Smooth muscle cell (in vitro differentiated cells): Measurements from ENCODE around the gene KRT1. TPM values are rescaled to one million over a fixed set of nuclear protein-coding genes. Genes with fewer than 3 reads are reported as not detected.

Experiments
- DNase-seq: peaks from one replicate; lab custom pipeline; 2025; ENCODE audit not compliant: unreplicated experiment; lab: John Stamatoyannopoulos, UW
- H2AFZ ChIP-seq: fragments of 200-600 bp; sonication (generic); 2 replicates; pipeline ENCODE4 v1.6.0; 2016; ENCODE audit warnings: antibody characterized with exemption, low read depth, mild to moderate bottlenecking
- H3F3A ChIP-seq: fragments of 200-600 bp; sonication (generic); 2 replicates; pipeline ENCODE4 v1.6.0; 2017; ENCODE audit warnings: antibody characterized with exemption, low read depth
- H3K27ac ChIP-seq: fragments of 200-600 bp; sonication (generic); 2 replicates; pipeline ENCODE4 v1.5.1; 2016; ENCODE audit warnings: low read depth, mild to moderate bottlenecking
- H3K27me3 ChIP-seq: fragments of 200-600 bp; sonication (generic); 2 replicates; pipeline ENCODE4 v1.6.1; 2016; ENCODE audit warnings: low read depth, mild to moderate bottlenecking
- H3K36me3 ChIP-seq: fragments of 200-600 bp; sonication (generic); 2 replicates; pipeline ENCODE4 v1.5.1; 2016; ENCODE audit warnings: low read depth
- H3K4me1 ChIP-seq: fragments of 200-600 bp; sonication (generic); 2 replicates; pipeline ENCODE4 v1.5.1; 2016; ENCODE audit warnings: low read depth
- H3K4me2 ChIP-seq: fragments of 200-600 bp; sonication (generic); 2 replicates; pipeline ENCODE4 v1.6.0; 2016; ENCODE audit warnings: mild to moderate bottlenecking
- H3K4me3 ChIP-seq: fragments of 200-600 bp; sonication (generic); 2 replicates; pipeline ENCODE4 v1.5.1; 2016; ENCODE audit warnings: mild to moderate bottlenecking
- H3K79me2 ChIP-seq: fragments of 200-600 bp; sonication (generic); 2 replicates; pipeline ENCODE4 v1.6.0; 2016; ENCODE audit warnings: low read depth, mild to moderate bottlenecking
- H3K9ac ChIP-seq: fragments of 200-600 bp; sonication (generic); 2 replicates; pipeline ENCODE4 v1.6.0; 2016; ENCODE audit warnings: low read depth
- H3K9me3 ChIP-seq: fragments of 200-600 bp; sonication (generic); replicated peaks from 2 replicates; pipeline ENCODE4 v1.5.1; 2016; ENCODE audit warnings: low read depth
- H4K20me1 ChIP-seq: fragments of 200-600 bp; sonication (generic); 2 replicates; pipeline ENCODE4 v1.6.0; 2016; ENCODE audit warnings: low read depth
- WGBS: methylation state at CpG from one replicate; pipeline ENCODE4 v1.1.7; 2016; ENCODE audit warnings: low lambda C conversion rate; 5-methylcytosine and 5-hydroxymethylcytosine counted together
- polyA plus RNA-seq: library from polyadenylated mRNA; unstranded; fragments of >200 nt; fragmentation: Nextera tagmentation; extraction: Ambion mirVana; gene quantifications from 2 replicates; pipeline ENCODE4 v1.2.1, GENCODE V29; 2016
- total RNA-seq: library from RNA; depleted of rRNA; stranded (reverse); fragments of >200 nt; gene quantifications from 2 replicates; pipeline ENCODE4 v1.2.3, GENCODE V29; 2014
- TF ChIP-seq, protein P1 (sequence below): fragments of 200-600 bp; sonication (generic); IDR thresholded peaks from 2 replicates; pipeline ENCODE4 v1.5.1; 2017; ENCODE audit warnings: borderline replicate concordance, mild to moderate bottlenecking, antibody characterized with exemption; ENCODE audit not compliant: insufficient read depth, poor library complexity, severe bottlenecking

KRT1 gene
- total and polyA plus RNA-seq, 2 experiments from 2014 or later: 5.6 to 13.5 TPM

DNA sequence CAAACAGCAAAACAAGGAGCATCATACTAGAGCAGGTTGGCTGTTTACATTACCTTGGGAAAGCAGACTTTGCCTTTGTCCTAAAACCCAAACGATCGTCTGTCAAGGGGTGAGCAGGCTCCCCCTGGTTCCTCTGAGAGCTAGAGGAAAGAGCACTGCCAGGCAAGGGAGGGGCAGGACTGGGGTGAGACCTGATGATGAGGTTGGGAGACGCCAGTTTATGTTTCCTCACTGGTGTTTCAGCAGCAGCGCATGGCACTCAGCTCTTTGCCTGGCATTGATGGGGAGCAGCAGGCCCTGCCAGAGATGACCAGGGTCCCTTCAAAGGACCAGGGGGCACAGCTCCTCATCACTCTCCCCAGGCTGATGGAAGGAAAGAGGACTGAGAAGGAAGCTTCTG lies 20.3 kb downstream of the KRT1 start:
- TF ChIP-seq, protein P1, sequence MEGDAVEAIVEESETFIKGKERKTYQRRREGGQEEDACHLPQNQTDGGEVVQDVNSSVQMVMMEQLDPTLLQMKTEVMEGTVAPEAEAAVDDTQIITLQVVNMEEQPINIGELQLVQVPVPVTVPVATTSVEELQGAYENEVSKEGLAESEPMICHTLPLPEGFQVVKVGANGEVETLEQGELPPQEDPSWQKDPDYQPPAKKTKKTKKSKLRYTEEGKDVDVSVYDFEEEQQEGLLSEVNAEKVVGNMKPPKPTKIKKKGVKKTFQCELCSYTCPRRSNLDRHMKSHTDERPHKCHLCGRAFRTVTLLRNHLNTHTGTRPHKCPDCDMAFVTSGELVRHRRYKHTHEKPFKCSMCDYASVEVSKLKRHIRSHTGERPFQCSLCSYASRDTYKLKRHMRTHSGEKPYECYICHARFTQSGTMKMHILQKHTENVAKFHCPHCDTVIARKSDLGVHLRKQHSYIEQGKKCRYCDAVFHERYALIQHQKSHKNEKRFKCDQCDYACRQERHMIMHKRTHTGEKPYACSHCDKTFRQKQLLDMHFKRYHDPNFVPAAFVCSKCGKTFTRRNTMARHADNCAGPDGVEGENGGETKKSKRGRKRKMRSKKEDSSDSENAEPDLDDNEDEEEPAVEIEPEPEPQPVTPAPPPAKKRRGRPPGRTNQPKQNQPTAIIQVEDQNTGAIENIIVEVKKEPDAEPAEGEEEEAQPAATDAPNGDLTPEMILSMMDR: no peak
- Histone ChIP-seq H3F3A (no peaks in the 10 kb centered on the region), H4K20me1 (no peaks in the 10 kb centered on the region), H3K36me3 (no peaks in the 10 kb centered on the region), H2AFZ (no peak overlapping the region), H3K27me3 (peaks cover 59% of the 10 kb centered on the region), H3K79me2 (no peaks in the 10 kb centered on the region), H3K27ac (no peak overlapping the region), H3K4me2 (no peak overlapping the region), H3K9ac (no peak overlapping the region), H3K9me3 (no peaks in the 10 kb centered on the region), H3K4me3 (no peak overlapping the region), H3K4me1 (no peaks in the 10 kb centered on the region)
- 92% methylated on average over 4 of the region's 4 CpGs for WGBS
- DNase-seq: no peak

DNA sequence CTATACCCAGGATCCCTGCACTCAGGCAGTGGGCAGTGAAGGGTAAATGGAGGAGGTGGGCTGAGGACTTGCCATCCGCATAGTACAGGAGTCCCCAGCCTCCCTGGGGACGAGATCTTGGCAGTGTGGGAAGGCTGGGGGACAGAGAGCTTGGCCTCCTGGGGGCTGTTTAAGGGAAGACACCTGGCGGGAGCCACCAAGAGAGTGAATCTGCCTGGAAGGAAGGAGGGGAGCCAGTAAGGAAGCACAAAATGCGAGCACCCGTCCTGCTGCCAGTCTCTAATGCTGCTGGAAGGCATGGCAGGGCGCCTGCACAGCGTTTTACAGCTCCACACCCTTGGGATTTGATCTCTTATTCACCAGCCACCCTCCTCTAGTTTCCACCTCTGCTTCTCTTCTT lies 20.8 kb downstream of the KRT1 start:
- WGBS: 84% methylated on average over 7 of the region's 7 CpGs
- H3K27me3 ChIP-seq: peaks cover 59% of the 10 kb centered on the region

DNA sequence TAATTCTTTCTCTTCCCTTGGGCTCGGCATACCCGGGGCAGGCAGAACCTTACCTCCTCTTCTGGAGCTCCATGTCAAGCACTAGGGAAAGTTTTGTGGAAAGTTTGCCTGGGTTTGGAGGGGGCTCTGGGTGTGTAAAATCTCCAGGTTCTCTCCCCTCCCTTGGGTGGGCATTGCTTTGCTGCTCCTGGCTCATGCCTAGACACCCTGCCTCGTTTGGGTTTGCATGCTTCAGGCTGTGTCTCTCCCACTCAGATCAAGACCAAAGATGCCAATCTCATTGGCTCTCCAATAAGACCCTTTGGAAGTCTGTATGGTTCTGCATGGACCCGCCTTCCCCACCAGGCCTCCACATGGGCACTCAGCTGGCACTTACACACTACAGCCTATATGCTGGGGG lies 22.0 kb downstream of the KRT1 start:
- no peak overlapping the region for H3K4me3 ChIP-seq
- 94% methylated on average over 4 of the region's 4 CpGs for WGBS
- no peaks in the 10 kb centered on the region for H3F3A ChIP-seq
- TF ChIP-seq, protein P1: no peak
- peaks cover 61% of the 10 kb centered on the region for H3K27me3 ChIP-seq
- H3K4me2 ChIP-seq: no peak overlapping the region
- no peak overlapping the region for H2AFZ ChIP-seq
- H3K4me1 ChIP-seq: no peaks in the 10 kb centered on the region
- no peak for DNase-seq
- H4K20me1 ChIP-seq: no peaks in the 10 kb centered on the region
- no peak overlapping the region for H3K9ac ChIP-seq
- H3K36me3 ChIP-seq: no peaks in the 10 kb centered on the region
- H3K27ac ChIP-seq: no peak overlapping the region
- no peaks in the 10 kb centered on the region for H3K9me3 ChIP-seq
- no peaks in the 10 kb centered on the region for H3K79me2 ChIP-seq

More for the DNA sequence above, 20.8 kb downstream of the KRT1 start:
- TF ChIP-seq, protein P1: no peak
- no peaks in the 10 kb centered on the region for H3K36me3 ChIP-seq
- no peak overlapping the region for H2AFZ ChIP-seq
- DNase-seq: no peak
- no peaks in the 10 kb centered on the region for H3K9me3 ChIP-seq
- H3K4me1 ChIP-seq: no peaks in the 10 kb centered on the region
- H4K20me1 ChIP-seq: no peaks in the 10 kb centered on the region
- H3K9ac ChIP-seq: no peak overlapping the region
- H3K4me2 ChIP-seq: no peak overlapping the region
- no peaks in the 10 kb centered on the region for H3F3A ChIP-seq
- H3K79me2 ChIP-seq: no peaks in the 10 kb centered on the region
- H3K4me3 ChIP-seq: no peak overlapping the region
- no peak overlapping the region for H3K27ac ChIP-seq

DNA sequence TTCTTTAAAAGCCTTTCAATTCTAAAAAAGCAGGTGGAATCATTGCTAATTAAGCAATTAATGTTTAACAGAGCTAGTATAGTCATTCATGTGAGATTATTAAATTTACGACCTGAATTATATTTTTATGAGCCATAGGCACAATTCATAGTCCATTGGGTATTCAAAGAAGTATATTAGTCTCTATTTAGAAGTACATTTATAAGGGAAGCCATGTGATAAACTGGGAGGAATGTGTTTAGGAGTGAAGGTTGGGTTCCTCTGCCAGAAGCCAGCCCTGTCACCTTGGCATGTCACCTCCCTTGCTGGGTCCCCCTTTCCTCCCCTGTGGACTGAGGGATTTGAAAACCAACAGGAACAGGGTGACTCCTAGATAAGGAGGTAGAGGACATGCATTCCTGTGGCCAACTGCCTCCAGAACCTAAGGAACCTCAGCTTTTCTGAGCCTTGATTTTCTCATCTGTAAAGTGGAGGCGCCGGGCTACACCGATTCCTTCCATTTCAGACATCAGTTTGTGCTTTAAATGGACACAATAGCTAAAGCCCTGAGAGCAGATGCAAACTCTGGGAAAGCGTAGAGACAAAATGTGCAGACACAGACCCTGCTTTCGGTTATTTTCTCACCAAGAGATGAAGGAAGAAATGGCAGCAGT lies 22.8 kb downstream of the KRT1 start:
- Histone ChIP-seq H3K36me3 (no peaks in the 10 kb centered on the region), H3K9ac (no peak overlapping the region), H4K20me1 (no peaks in the 10 kb centered on the region), H3K4me3 (no peak overlapping the region), H3K79me2 (no peaks in the 10 kb centered on the region), H3K4me1 (no peaks in the 10 kb centered on the region), H3K4me2 (no peak overlapping the region), H3F3A (no peaks in the 10 kb centered on the region), H3K9me3 (no peaks in the 10 kb centered on the region), H3K27me3 (peaks cover 56% of the 10 kb centered on the region), H2AFZ (no peak overlapping the region), H3K27ac (no peak overlapping the region)
- WGBS: 91% methylated on average over 6 of the region's 6 CpGs
- TF ChIP-seq, protein P1: no peak
- no peak for DNase-seq
